Measurements from ENCODE around the gene CYLC1. TPM values are rescaled to one million over a fixed set of nuclear protein-coding genes. Genes with fewer than 3 reads are reported as not detected.

The CYLC1 gene
- total and polyA plus RNA-seq, 2 of the 8 experiments (the other 6 are each of a cell fraction or from before 2014, with no cell fraction given), result not detected

- Histone ChIP-seq H3K27ac (ENCODE audit: low read depth, low read length) (no peak overlapping the region), H3K4me2 (ENCODE audit: insufficient read depth in 1 of 2, low read depth in 2 of 2, low read length in 2 of 2) (no peak overlapping the region), H3K4me1 (replicated peaks in 1 of 4; ENCODE audit: control insufficient read depth in 3 of 4, insufficient read depth in 4 of 4, low read length in 3 of 4) (no peaks in the 10 kb centered on the region), H4K91ac (replicated peaks; ENCODE audit: insufficient read length, low read length) (no peak overlapping the region), H3K9me3 (ENCODE audit: insufficient read depth in 2 of 2, low read depth in 1 of 2, low read length in 1 of 2) (no peaks in the 10 kb centered on the region), H3K4me3 (ENCODE audit: extremely low read depth in 1 of 4, insufficient read depth in 2 of 4, low read depth in 3 of 4, low read length in 4 of 4) (no peak overlapping the region), H4K20me1 (replicated peaks in 1 of 2; ENCODE audit: control insufficient read depth in 1 of 2, insufficient read depth in 2 of 2, low read length in 2 of 2) (no peaks in the 10 kb centered on the region), H2BK20ac (ENCODE audit: low read length) (no peak overlapping the region), H3K23ac (ENCODE audit: insufficient read length) (no peak overlapping the region), H2BK12ac (ENCODE audit: low read depth, low read length) (no peak overlapping the region), H3K18ac (ENCODE audit: extremely low read depth, low read length) (no peak overlapping the region), H4K8ac (ENCODE audit: extremely low read depth, insufficient read depth, low read length) (no peak overlapping the region), H3K4ac (replicated peaks; ENCODE audit: insufficient read length, low read depth, low read length) (no peak overlapping the region), H3K9ac (replicated peaks in 1 of 4; ENCODE audit: extremely low read depth in 1 of 4, low read depth in 3 of 4, low read length in 3 of 4) (no peak overlapping the region), H3K56ac (replicated peaks; ENCODE audit: insufficient read length, low read depth, low read length) (no peak overlapping the region), H2BK15ac (ENCODE audit: low read length) (no peak overlapping the region), H3K79me1 (ENCODE audit: low read depth, low read length) (no peaks in the 10 kb centered on the region), H2BK120ac (replicated peaks; ENCODE audit: low read depth, low read length) (no peak overlapping the region), H3K23me2 (ENCODE audit: low read depth, low read length) (no peaks in the 10 kb centered on the region), H3K14ac (ENCODE audit: insufficient read length) (no peak overlapping the region), H2AFZ (ENCODE audit: low read length) (no peak overlapping the region), H3K36me3 (ENCODE audit: control insufficient read depth in 2 of 4, insufficient read depth in 4 of 4, low read length in 3 of 4) (no peaks in the 10 kb centered on the region), H3K79me2 (ENCODE audit: control insufficient read depth in 1 of 2, insufficient read depth in 2 of 2, low read length in 2 of 2) (no peaks in the 10 kb centered on the region), H2AK5ac (ENCODE audit: low read depth, low read length) (no peak overlapping the region), H4K5ac (ENCODE audit: insufficient read length, low read depth, low read length) (no peak overlapping the region), H2BK5ac (ENCODE audit: low read depth, low read length) (no peak overlapping the region), H3K27me3 (replicated peaks in 1 of 4; ENCODE audit: control insufficient read depth in 3 of 4, extremely low read depth in 1 of 4, insufficient read depth in 3 of 4, low read length in 3 of 4) (no peaks in the 10 kb centered on the region)
- DNase-seq (ENCODE audit: low read depth in 1 of 2, low spot score in 2 of 2) (no peak), FAIRE-seq (no peak)
- CTCF ChIA-PET (ENCODE audit: partially characterized antibody), result no interaction called here
- POLR2A ChIA-PET (ENCODE audit: partially characterized antibody), result no interaction called here
- 93% methylated on average over 3 of the region's 3 CpGs; no CpG with 5 or more reads in 1 of the 2 experiments for WGBS, 2 experiments (ENCODE audit: extremely low coverage in 1 of 2, insufficient coverage in 1 of 2, insufficient read length in 1 of 2, insufficient replicate concordance in 2 of 2, low coverage in 1 of 2, low lambda C conversion rate in 2 of 2, missing lambda C conversion rate in 1 of 2)
- TF ChIP-seq CTBP2 (IDR thresholded peaks at IDR 0.05; ENCODE audit: borderline replicate concordance, insufficient read depth, insufficient read length, low read length), result no peak
- TF ChIP-seq RFX5 (IDR thresholded peaks at IDR 0.05; ENCODE audit: borderline replicate concordance, low read depth, low read length), result no peak
- TF ChIP-seq NANOG (IDR thresholded peaks at IDR 0.05; ENCODE audit: insufficient read depth, low read depth, low read length, poor library complexity, severe bottlenecking), result no peak
- TF ChIP-seq RAD21 (IDR thresholded peaks at IDR 0.05 in 1 of 2, conservative IDR thresholded peaks at IDR 0.05 in 1 of 2; ENCODE audit: low read depth in 2 of 2, low read length in 2 of 2), result 0 out of 4 replicates have a peak, but pooled peaks of 1 of the 2 experiments have one; percentile 8
Measured at GRCh38 chrX:83819304-83819703, 41.6 kb upstream of the CYLC1 start.
